CD4-positive, alpha-beta T cell treated with Interleukin-21 for 1 hour (primary cell): ENCODE measurements around the gene SLC2A10.
"Not testable (repeated sequence)": the region's sequence is repeated elsewhere in the genome, so short reads cannot be mapped to it uniquely, and the experiment has no call there.

Source experiments
- DNase-seq: peaks from one replicate; pipeline ENCODE4 v3.0.0-alpha.2; 2020

SLC2A10 gene

DNA sequence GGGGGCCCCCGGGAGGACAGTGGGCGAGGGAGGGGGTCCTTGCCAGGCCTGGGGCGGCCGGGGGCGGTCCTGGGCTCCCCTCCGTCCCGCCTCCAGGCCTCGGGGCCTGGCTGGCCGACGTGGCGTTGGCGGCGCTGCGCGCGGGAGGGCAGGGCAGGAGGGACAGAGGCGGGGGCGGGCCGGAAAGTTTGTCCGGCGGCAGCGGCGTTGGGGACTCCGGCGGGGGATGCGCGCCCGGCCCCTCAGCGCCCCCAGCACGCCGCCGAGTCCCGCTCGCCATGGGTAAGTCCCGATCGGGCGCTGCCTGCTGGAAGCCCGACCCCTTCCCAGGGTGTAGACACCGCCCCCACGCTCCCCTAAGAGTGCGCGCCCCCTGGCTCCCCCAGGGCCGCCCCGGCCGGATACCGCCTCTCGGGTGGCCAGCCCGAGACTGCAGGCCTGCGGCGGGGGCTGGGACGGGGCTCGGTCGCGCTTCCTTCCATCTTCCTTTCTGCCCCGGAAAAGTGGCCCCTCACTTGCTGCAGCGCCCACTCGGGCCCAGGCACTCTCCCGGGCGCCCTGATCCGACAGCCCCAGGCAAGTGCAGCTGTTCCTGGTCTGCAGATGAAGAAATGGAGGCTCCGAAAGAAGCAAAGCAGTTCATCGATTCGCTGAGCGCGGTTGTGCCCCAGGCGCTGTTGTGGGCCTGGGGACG is at the start of gene SLC2A10:
SLC2A10 (plus strand) TSS at position 191 of the 694 bp plus-strand sequence; CDS start at position 279, 88 bp downstream.
- DNase-seq: no peak

DNA sequence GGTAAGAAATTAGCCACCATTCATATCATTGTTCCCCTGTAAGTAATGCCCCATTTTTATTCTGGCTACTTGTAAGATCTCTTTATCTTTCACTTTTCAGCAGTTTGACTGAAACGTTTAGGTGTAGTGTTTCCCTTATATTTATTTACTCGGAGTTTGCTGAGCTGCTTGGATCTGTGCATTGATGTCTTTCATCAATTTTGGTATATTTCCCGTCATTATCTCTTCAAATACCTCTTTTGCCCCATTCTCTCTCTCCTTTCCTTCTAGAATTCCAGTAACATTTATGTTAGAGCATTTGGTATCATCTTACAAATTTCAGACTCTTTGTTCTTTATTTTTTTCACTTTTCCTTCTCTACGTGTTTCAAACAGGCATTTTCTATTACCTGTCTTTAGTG is 49.0 kb upstream of the SLC2A10 start:
- no peak for DNase-seq

GRCh38 chr20:46661659-46662058 is 47.8 kb upstream of the SLC2A10 start:
- DNase-seq: no peak

- DNase-seq: no peak
These were observed 45.9 kb upstream of the SLC2A10 start for GRCh38 chr20:46663531-46663930.

GRCh38 chr20:46665602-46666001 is 43.8 kb upstream of the SLC2A10 start:
- DNase-seq: no peak

DNA sequence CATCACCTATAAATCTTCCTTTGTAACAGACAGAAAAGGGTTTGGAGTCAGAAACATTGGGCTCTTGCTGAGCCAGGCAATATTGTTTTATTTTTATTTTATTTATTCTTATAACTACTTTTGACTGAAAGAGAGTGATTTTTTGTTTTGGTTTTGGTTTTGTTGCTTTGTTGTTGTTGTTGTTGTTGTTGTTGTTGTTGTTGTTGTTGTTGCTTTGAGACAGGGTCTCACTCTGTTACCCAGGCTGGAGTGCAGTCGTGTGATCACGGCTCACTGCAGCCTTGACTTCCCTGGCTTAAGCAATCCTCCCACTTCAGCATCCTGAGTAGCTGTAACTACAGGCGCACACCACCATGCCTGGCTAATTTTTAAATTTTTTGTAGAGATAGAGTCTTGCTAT is 43.1 kb upstream of the SLC2A10 start:
- no peak for DNase-seq

DNA sequence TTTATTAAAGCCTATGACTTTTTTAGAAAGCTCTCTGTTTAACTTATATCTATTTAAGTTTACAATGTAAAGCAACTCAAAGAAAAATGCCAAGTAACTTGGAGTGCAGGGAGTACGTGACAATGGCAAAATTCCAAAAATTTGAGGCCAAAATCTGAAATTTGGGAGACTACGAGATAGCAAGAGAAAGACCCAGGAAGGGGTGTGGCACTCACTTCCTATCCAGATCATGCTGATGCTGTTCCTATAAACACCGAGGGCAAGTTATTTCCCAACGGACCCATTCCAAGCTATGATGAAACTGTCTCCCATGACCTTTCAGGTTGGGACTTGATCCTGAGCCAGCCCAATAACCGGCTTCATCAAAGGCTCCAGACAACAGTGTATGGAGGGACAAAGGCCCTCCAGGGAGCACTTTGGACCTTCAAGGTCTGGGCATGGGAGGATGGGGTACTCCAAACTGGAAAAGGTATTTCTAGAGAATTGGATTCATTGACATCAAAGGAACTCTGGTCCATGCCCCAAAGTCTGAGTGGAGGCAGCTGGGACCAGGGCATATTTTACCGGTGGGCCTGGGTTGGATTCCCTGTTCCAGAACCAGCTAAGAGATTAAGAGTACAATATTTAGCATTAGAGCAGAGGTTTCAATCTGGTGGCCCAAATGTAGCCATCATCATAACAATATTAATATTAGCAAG is 42.5 kb upstream of the SLC2A10 start:
- DNase-seq: no peak

GRCh38 chr20:46670228-46670584 is 39.2 kb upstream of the SLC2A10 start:
- no peak for DNase-seq

GRCh38 chr20:46670585-46671584 is 38.6 kb upstream of the SLC2A10 start:
- DNase-seq: no peak

DNA sequence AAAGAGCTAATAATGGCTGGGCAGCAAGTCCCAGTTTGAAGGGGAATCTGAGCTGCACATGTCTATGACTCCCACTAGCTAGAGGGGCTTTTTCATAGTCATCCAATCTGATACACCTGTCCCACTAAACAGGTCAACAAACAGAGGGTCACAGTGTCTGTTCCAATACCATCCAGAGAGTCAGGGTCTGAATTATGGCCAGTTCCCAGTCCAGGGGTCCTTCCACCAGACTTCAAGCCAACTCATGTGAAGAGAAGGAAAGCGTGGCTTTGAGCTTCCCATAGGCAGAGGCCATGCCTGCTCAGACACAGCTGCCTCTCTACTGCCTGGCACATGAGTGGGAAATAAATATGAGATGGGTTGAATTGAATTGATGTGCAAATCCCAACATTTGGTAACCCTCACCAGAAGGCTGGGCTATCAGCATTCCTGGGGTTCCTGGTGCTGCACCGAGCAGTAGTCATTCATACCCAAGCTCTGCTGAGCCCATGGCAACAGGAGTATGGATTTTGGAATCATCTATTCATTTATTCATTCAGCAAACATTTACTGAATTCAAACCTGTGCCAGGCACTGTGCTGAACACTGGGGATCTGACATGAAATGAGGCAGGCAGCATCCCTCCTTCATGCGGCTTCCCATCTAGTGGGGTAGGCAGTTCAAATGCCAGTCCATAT is 37.4 kb upstream of the SLC2A10 start:
- DNase-seq: no peak

GRCh38 chr20:46672543-46673148 is 36.8 kb upstream of the SLC2A10 start:
- no peak for DNase-seq

- no peak for DNase-seq
These were observed 35.8 kb upstream of the SLC2A10 start for GRCh38 chr20:46673394-46674252.

GRCh38 chr20:46674253-46675083 is 35.0 kb upstream of the SLC2A10 start:
- no peak for DNase-seq

DNA sequence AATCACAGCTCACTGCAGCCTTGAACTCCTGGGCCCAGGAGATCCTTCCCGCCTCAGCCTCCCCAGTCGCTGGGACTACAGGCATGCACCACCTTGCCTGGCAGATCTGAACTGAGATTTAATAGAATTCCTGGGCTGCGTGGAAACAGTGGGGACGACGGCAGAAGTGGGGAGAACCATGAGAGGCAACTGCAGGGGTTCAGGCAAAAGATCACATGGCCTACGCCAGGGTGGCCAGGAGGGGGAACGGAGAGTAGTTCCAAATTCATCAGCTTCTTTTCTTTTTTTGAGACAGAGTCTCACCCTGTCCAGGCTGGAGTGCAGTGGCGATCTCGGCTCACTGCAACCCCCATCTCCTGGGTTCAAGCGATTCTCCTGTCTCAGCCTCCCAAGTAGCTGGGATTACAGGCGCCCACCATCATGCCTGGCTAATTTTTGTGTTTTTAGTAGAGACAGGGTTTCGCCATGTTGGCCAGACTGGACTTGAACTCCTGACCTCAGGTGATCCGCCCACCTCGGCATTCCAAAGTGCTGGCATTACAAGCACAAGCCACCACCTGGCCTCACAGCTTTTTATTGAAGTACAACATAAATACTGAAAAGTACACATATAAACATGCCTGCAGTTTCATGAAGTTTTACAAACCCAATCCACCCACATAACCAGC is 32.7 kb upstream of the SLC2A10 start:
- not testable (repeated sequence) for DNase-seq

- no peak for DNase-seq
These were observed 31.8 kb upstream of the SLC2A10 start for GRCh38 chr20:46677608-46678007.

DNA sequence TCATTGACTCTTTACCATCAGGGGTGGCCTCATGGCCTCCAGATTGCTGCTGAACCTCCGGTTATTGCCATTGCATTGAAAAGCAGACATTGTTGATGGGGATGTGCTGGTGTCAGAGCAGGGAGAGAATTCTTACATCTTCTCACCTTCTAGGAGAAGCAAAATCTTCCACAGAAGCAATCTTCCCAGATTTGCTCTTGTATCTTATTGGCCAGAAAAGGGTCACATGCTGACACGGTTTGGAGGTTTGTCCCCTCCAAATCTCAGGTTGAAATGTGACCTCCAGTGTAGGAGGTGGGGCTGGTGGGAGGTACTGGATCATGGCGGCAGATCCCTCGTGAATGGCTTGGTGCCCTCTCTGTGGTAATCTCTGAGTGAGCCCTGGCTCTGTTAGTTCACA is 30.9 kb upstream of the SLC2A10 start:
- DNase-seq: no peak

- no peak for DNase-seq
These were observed 28.8 kb upstream of the SLC2A10 start for GRCh38 chr20:46680684-46681031.

- peak; percentile 70 for DNase-seq
These were observed 28.2 kb upstream of the SLC2A10 start for GRCh38 chr20:46681032-46681854.
